LoVo (cell line): ENCODE data around the gene SLC35B1.
A peak's percentile ranks its signal among the peaks of the same experiment; 100 is the strongest.
"Not testable (repeated sequence)": the region's sequence is repeated elsewhere in the genome, so short reads cannot be mapped to it uniquely, and the experiment has no call there.

Experiments used
- DNase-seq: peaks from one replicate; pipeline ENCODE4 v3.0.0-alpha.2; 2016; ENCODE audit warnings: low spot score

Gene SLC35B1

GRCh38 chr17:49734515-49735490 lies 27.0 kb upstream of the SLC35B1 start:
- no peak for DNase-seq

GRCh38 chr17:49731435-49731831 lies 23.7 kb upstream of the SLC35B1 start:
- DNase-seq = no peak

DNA sequence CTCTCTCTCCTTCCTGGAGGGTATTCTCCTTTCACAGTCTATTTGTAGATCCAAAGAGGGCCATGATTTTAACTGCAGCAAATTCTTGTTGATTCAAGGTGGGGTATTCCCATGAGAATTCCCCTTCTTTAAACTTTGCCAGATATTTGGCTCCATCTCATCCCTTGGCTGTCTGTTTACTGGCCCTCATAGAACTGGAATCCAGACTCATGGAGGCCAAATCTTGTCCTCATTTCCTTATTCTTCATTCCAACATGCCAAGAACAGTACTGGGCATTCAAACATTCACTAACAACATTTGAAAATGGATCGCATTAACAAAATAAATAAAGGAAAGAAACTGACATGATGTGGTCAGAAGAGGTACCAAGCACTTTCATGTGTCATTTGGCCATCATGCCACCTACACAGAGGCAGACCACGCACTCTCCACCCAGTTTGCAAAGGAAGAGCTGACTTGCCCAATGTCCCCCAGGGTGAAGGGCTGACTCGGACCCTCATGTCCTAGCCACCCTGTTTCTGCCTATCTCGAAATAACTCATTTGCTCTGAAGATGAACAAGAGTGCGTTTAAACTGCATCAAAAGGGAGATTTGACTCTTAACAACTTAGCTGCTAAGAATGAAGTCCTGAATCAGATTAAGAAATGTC lies 23.1 kb upstream of the SLC35B1 start:
- no peak for DNase-seq

DNA sequence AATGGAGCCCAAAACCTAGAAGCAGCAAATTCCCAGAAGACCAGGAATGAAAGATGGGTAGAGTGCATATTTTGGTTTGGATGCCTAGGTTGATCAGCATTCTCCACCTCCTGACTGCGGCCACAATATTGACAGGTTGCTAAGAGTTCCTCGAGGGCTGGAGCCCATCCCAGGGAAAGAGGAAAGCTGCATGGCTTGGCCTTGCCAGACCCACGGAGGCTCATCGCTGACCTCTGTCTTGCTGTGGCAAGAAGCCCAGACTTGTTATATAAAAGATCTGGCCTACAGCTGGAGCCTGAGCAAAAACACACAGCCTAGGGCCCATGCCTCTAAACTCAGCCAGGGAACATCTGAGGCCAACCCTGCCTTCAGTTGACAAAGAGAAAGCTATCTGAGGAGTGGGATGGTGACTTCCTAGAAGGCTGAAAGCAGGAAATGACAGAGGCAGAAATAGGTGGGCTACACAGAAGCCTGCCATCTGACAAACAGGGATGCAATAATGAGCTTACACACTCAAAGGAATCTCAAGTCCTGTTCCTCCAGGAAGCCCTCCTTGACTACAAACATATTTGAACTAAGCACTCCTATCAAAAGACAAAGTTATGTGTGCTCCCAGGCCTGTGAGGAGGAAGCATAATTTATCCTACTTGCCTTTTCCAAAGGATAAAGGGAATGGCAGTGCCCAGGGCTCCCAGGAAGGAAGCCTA lies 22.5 kb upstream of the SLC35B1 start:
- DNase-seq = no peak

GRCh38 chr17:49729069-49729468 lies 21.3 kb upstream of the SLC35B1 start:
- no peak for DNase-seq

DNA sequence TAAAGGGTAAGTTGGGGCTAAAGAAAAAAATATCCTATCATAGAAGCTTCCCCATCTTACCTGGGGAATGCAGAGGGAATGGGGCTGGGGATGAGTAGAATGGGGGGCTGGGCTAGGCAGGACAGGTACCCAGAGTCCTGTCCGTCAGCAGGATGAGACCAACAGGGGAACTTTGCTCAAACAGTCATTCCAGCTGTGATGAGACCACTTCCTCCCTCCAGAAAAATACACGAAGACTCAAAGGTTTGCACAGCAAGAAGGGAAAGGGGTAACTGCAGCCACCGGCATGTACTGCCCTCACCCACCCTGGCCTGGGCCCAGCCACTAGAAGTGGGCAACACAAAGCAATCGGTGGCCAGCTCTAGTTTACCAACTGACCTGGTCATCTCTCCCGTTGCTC lies 20.7 kb upstream of the SLC35B1 start:
- DNase-seq = no peak

DNA sequence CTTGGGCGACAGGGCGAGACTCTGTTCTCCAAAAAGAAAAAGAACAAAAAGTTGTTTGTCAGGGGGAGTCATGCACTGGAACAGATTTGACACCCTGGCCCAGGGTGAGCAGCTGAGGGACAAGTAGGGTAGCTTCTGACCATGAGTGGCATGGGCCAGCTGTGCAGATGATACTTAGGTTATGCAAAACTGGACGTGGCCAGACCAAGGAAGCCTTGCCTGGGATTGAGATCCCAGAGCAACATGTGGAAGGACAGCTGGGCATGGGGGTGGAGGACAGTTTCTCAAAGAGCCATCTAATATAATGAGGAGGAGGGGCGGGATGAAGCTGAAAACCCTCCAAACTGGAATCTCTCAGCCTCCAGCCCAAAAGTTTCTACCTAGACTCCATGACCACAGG lies 19.6 kb upstream of the SLC35B1 start:
- DNase-seq = no peak

GRCh38 chr17:49725452-49726130 lies 17.8 kb upstream of the SLC35B1 start:
- DNase-seq = no peak

GRCh38 chr17:49724552-49724951 lies 16.8 kb upstream of the SLC35B1 start:
- DNase-seq = not testable (repeated sequence)

DNA sequence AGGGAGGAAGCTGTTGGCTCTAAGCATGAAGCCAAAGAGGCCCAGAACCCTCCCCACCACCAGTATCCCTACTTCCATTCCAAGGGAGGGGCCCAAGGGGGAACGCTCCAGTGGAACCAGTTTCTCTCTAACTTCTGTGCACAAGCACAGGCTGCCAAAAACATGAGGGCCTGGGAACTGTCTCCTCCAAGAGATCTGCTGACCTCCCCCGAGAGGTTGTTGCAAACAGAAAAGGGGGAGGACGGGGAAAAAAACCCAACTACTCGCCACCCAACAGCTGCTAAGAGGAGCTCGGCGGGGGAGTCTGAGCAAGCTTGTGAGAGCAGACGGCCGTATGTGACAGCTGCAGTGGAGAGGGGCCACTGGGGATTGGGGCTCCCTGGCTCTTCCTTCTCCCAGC lies 15.7 kb upstream of the SLC35B1 start:
- no peak for DNase-seq

- DNase-seq = no peak
Observed at GRCh38 chr17:49722066-49722465, 14.3 kb upstream of the SLC35B1 start.

GRCh38 chr17:49717371-49717861 lies 9.7 kb upstream of the SLC35B1 start:
- DNase-seq = no peak

- no peak for DNase-seq
Observed at GRCh38 chr17:49716668-49717364, 9.1 kb upstream of the SLC35B1 start.

DNA sequence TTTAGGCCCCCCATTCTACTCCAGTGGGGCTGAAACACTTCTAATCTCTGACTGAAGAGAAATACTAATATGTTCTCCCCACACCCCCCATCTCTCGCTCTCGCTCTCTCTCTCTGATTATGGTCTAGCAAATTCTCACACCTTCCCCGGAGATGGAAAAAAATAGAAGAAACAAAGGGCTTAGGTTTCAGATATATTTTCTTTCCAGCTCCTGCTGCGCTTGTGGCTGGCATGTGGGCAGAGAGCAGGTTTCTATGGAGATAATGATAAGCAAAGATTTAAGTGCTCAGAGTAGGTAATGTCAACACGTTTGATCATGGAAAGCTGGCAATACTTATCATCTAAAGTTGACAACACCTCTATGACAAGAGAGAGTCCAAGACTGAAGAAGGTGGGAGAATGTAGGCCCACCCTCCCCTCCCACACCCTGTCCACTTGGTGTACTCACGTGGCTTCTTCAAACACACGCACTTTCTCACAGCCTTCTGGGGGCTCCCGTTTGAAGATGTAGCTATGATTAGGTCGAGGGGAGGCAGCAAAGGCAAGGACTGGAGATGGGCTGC lies 8.0 kb upstream of the SLC35B1 start:
- no peak for DNase-seq

- DNase-seq = no peak
Observed at GRCh38 chr17:49715216-49715615, 7.5 kb upstream of the SLC35B1 start.

DNA sequence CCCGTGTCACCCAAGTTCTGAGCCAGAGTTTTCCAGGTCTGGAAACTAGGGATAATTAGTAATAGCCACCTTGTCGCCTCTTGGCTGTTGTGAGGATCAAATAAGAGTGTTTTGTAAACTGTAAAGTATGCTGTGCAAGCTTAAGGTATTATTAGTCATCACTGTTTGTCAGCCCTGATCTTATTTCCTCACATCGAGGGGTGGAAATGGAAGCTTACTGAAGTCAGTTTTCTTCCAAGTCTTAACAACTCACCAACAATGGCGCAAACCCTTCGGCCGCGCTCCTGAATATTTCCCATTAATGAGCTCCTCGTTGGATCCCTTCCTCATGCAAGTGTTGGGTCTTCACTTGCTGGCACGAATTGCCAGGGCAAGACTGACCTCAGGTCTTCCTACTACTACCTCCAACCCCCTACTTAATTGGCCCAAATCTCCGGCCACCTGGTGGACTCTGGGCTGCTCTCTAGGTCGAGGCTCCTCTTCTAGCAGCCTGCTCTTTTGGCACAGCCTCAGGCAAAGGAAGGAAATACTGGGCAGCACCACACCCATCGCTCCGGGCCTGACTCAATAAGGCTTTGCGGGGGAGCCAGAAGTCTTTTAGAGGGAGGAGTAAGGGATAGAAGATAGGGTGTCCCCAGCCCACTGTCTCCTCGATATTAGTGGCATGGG lies 885 bp upstream of the SLC35B1 start:
- peak; percentile 5 for DNase-seq

GRCh38 chr17:49707246-49707607 lies 537 bp downstream of the SLC35B1 start:
- no peak for DNase-seq

GRCh38 chr17:49705254-49705653 lies 2.5 kb downstream of the SLC35B1 start:
- DNase-seq = no peak

- DNase-seq = no peak
Observed at GRCh38 chr17:49703557-49704277, 4.0 kb downstream of the SLC35B1 start.

DNA sequence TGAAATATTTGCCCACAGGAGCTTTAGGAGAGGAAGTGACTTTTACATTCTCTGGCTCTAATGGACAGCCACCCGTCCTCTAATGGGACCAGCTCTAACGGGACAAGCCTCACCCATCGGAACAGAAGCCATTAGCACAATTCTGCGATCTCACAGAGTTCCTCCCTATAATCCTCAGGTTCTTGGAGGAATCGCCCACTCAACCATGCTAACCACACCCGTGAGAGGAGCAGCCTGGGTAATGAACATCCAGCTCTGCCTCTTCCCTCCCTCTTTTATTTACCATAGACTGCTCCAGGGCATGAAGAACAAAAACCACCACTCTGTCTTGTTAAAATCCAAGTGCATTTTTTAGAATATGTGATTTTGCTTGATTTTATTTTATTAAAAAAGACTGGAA lies 6.8 kb downstream of the SLC35B1 start:
- DNase-seq = no peak
